HCT116 (cell line): ENCODE data around the gene PISD.

Source experiments
- EGR1 ChIP-seq: IDR thresholded peaks from 2 replicates; pipeline ENCODE4 v1.6.1; 2012; ENCODE audit warnings: low read depth
- EZH2 ChIP-seq: fragments of 200-600 bp; sonication (generic); IDR thresholded peaks from 2 replicates; pipeline ENCODE4 v1.6.1; 2017; ENCODE audit warnings: antibody characterized with exemption, mixed run types
- EZH2phosphoT487 ChIP-seq: fragments of 200-600 bp; IDR thresholded peaks from 2 replicates; pipeline ENCODE4 v1.6.1; 2018; ENCODE audit warnings: antibody characterized with exemption, borderline replicate concordance
- POLR2A ChIP-seq: IDR thresholded peaks from 2 replicates; pipeline ENCODE4 v1.7.0; 2011; ENCODE audit warnings: borderline replicate concordance; ENCODE audit not compliant: insufficient read depth, insufficient read length; ENCODE audit errors: extremely low read depth
- POLR2AphosphoS5 ChIP-seq: IDR thresholded peaks from 2 replicates; pipeline ENCODE4 v1.6.1; 2011; ENCODE audit warnings: mild to moderate bottlenecking, low read depth, low read length, moderate library complexity
- REST ChIP-seq: IDR thresholded peaks from 2 replicates; pipeline ENCODE4 v1.6.1; 2012; ENCODE audit warnings: low read depth
- SIN3A ChIP-seq: IDR thresholded peaks from 2 replicates; pipeline ENCODE4 v1.6.1; 2012; ENCODE audit warnings: low read depth
- TCF7L2 ChIP-seq: IDR thresholded peaks from 2 replicates; pipeline ENCODE4 v1.7.0; 2011; ENCODE audit warnings: borderline replicate concordance, inconsistent platforms; ENCODE audit not compliant: insufficient read depth, insufficient read length; ENCODE audit errors: extremely low read depth
- TF ChIP-seq, protein P1 (sequence below), 3 experiments: fragments of 200-600 bp in 1 of 3; sonication (generic) in 1 of 3; IDR thresholded peaks in 2 of 3; conservative IDR thresholded peaks in 1 of 3; 2 replicates each; pipeline ENCODE4 v1.5.1; 2012 to 2017; ENCODE audit warnings: low read depth in 2 of 3, low read length in 2 of 3, antibody characterized with exemption in 1 of 3, borderline replicate concordance in 1 of 3, control low read depth in 1 of 3, mild to moderate bottlenecking in 1 of 3, mixed read lengths in 1 of 3, mixed run types in 1 of 3, moderate library complexity in 1 of 3; ENCODE audit not compliant: insufficient read depth in 1 of 3

GRCh38 chr22:31620756-31621480, 41.1 kb downstream of the PISD start:
- TF ChIP-seq POLR2AphosphoS5 (no peak), POLR2A (no peak), EGR1 (no peak), REST (no peak), EZH2 (no peak), SIN3A (no peak), EZH2phosphoT487 (no peak), TCF7L2 (no peak)
- TF ChIP-seq, protein P1, sequence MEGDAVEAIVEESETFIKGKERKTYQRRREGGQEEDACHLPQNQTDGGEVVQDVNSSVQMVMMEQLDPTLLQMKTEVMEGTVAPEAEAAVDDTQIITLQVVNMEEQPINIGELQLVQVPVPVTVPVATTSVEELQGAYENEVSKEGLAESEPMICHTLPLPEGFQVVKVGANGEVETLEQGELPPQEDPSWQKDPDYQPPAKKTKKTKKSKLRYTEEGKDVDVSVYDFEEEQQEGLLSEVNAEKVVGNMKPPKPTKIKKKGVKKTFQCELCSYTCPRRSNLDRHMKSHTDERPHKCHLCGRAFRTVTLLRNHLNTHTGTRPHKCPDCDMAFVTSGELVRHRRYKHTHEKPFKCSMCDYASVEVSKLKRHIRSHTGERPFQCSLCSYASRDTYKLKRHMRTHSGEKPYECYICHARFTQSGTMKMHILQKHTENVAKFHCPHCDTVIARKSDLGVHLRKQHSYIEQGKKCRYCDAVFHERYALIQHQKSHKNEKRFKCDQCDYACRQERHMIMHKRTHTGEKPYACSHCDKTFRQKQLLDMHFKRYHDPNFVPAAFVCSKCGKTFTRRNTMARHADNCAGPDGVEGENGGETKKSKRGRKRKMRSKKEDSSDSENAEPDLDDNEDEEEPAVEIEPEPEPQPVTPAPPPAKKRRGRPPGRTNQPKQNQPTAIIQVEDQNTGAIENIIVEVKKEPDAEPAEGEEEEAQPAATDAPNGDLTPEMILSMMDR (IDR thresholded peaks at IDR 0.05 in 2 of 3, conservative IDR thresholded peaks at IDR 0.05 in 1 of 3; ENCODE audit: borderline replicate concordance in 1 of 3, insufficient read depth in 1 of 3, low read depth in 2 of 3, low read length in 2 of 3) = no peak
